ENCODE results near the gene UTP14C.

DNA sequence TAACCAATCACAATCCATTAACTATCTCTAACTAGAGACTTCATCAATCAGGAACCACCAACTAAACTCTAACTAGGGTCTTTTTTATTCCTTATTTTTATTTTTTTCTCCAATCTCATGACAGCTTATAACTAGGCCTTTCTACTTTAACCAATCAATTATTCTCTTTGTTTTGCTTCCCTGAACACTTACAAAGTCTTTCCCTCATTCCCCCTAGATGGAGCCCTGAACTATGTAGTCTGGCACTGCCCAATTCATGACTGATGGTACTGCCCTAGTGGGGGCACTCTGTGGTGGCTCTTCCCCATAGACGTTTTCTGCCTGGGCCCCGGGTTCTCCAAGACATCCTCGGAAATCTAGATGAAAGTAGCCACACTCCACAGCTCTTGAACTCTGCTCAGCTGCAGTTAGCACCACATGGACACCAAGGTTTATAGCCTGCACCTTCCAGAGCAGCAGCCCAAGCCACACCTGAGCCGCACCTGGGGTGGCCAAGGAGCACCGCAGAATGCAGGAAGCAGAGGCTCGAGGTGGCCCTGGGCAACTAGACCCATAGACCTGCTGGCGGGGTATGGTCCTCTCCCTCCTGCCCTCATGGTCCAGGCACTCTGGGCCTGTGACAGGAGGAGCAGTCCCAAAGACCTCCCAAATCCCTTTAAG, 19.9 kb upstream of the UTP14C start:
- TF ChIP-seq, protein P1, sequence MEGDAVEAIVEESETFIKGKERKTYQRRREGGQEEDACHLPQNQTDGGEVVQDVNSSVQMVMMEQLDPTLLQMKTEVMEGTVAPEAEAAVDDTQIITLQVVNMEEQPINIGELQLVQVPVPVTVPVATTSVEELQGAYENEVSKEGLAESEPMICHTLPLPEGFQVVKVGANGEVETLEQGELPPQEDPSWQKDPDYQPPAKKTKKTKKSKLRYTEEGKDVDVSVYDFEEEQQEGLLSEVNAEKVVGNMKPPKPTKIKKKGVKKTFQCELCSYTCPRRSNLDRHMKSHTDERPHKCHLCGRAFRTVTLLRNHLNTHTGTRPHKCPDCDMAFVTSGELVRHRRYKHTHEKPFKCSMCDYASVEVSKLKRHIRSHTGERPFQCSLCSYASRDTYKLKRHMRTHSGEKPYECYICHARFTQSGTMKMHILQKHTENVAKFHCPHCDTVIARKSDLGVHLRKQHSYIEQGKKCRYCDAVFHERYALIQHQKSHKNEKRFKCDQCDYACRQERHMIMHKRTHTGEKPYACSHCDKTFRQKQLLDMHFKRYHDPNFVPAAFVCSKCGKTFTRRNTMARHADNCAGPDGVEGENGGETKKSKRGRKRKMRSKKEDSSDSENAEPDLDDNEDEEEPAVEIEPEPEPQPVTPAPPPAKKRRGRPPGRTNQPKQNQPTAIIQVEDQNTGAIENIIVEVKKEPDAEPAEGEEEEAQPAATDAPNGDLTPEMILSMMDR (CRISPR knock-in tag; IDR thresholded peaks at IDR 0.05): 0 out of 2 replicates have a peak, but pooled peaks have one; percentile 18
- TF ChIP-seq, protein P2, sequence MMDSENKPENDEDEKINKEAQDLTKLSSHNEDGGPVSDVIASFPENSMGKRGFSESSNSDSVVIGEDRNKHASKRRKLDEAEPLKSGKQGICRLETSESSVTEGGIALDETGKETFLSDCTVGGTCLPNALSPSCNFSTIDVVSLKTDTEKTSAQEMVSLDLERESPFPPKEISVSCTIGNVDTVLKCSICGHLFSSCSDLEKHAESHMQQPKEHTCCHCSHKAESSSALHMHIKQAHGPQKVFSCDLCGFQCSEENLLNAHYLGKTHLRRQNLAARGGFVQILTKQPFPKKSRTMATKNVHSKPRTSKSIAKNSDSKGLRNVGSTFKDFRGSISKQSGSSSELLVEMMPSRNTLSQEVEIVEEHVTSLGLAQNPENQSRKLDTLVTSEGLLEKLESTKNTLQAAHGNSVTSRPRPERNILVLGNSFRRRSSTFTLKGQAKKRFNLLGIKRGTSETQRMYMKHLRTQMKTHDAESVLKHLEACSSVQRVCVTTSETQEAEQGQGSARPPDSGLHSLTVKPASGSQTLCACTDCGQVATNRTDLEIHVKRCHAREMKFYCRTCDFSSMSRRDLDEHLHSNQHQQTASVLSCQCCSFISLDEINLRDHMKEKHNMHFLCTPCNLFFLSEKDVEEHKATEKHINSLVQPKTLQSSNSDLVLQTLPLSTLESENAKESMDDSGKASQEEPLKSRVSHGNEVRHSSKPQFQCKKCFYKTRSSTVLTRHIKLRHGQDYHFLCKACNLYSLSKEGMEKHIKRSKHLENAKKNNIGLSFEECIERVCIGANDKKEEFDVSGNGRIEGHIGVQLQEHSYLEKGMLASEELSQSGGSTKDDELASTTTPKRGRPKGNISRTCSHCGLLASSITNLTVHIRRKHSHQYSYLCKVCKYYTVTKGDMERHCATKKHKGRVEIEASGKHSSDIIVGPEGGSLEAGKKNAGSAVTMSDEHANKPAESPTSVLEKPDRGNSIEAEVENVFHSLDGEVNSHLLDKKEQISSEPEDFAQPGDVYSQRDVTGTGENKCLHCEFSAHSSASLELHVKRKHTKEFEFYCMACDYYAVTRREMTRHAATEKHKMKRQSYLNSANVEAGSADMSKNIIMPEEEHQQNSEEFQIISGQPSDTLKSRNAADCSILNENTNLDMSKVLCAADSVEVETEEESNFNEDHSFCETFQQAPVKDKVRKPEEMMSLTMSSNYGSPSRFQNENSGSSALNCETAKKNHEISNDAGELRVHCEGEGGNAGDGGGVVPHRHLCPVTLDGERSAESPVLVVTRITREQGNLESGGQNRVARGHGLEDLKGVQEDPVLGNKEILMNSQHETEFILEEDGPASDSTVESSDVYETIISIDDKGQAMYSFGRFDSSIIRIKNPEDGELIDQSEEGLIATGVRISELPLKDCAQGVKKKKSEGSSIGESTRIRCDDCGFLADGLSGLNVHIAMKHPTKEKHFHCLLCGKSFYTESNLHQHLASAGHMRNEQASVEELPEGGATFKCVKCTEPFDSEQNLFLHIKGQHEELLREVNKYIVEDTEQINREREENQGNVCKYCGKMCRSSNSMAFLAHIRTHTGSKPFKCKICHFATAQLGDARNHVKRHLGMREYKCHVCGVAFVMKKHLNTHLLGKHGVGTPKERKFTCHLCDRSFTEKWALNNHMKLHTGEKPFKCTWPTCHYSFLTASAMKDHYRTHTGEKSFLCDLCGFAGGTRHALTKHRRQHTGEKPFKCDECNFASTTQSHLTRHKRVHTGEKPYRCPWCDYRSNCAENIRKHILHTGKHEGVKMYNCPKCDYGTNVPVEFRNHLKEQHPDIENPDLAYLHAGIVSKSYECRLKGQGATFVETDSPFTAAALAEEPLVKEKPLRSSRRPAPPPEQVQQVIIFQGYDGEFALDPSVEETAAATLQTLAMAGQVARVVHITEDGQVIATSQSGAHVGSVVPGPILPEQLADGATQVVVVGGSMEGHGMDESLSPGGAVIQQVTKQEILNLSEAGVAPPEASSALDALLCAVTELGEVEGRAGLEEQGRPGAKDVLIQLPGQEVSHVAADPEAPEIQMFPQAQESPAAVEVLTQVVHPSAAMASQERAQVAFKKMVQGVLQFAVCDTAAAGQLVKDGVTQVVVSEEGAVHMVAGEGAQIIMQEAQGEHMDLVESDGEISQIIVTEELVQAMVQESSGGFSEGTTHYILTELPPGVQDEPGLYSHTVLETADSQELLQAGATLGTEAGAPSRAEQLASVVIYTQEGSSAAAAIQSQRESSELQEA (CRISPR knock-in tag; IDR thresholded peaks at IDR 0.05; ENCODE audit: not compliant biosample characterization): no peak
- TF ChIP-seq, protein P3, sequence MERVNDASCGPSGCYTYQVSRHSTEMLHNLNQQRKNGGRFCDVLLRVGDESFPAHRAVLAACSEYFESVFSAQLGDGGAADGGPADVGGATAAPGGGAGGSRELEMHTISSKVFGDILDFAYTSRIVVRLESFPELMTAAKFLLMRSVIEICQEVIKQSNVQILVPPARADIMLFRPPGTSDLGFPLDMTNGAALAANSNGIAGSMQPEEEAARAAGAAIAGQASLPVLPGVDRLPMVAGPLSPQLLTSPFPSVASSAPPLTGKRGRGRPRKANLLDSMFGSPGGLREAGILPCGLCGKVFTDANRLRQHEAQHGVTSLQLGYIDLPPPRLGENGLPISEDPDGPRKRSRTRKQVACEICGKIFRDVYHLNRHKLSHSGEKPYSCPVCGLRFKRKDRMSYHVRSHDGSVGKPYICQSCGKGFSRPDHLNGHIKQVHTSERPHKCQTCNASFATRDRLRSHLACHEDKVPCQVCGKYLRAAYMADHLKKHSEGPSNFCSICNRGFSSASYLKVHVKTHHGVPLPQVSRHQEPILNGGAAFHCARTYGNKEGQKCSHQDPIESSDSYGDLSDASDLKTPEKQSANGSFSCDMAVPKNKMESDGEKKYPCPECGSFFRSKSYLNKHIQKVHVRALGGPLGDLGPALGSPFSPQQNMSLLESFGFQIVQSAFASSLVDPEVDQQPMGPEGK (CRISPR knock-in tag; IDR thresholded peaks at IDR 0.05): no peak
- TF ChIP-seq ZFX (CRISPR knock-in tag; IDR thresholded peaks at IDR 0.05; ENCODE audit: low read depth) (no peak), ZMAT3 (CRISPR knock-in tag; conservative IDR thresholded peaks at IDR 0.05) (no peak), ELF1 (CRISPR knock-in tag; IDR thresholded peaks at IDR 0.05) (no peak), ZNF20 (CRISPR knock-in tag; IDR thresholded peaks at IDR 0.05) (no peak), TP53 (CRISPR knock-in tag; conservative IDR thresholded peaks at IDR 0.05) (no peak), HES4 (CRISPR knock-in tag; IDR thresholded peaks at IDR 0.05; ENCODE audit: borderline replicate concordance) (no peak), HOXA5 (CRISPR knock-in tag; IDR thresholded peaks at IDR 0.05) (no peak), ZNF317 (CRISPR knock-in tag; IDR thresholded peaks at IDR 0.05) (no peak), MAFG (CRISPR knock-in tag; IDR thresholded peaks at IDR 0.05) (no peak), NFE2 (CRISPR knock-in tag; IDR thresholded peaks at IDR 0.05) (no peak)
- TF ChIP-seq, protein P4, sequence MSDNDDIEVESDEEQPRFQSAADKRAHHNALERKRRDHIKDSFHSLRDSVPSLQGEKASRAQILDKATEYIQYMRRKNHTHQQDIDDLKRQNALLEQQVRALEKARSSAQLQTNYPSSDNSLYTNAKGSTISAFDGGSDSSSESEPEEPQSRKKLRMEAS (IDR thresholded peaks at IDR 0.05): no peak
